Activated CD4-positive, alpha-beta memory T cell treated with anti-CD3 and anti-CD28 coated beads, Interleukin-2, amount 10 ng/mL, durations not matched to agents 7 days and 5 days (primary cell): ENCODE data around the gene MINDY4. TPM values are rescaled to one million over a fixed set of nuclear protein-coding genes. Genes with fewer than 3 reads are reported as not detected.
A peak's percentile ranks its signal among the peaks of the same experiment; 100 is the strongest.

Experiments used
- CTCF ChIA-PET: fragments of 350-600 bp; sonication (Branson Sonifier 250); formaldehyde crosslinking; loops from one replicate; lab custom pipeline; 2021; ENCODE audit warnings: antibody characterized with exemption, inconsistent platforms; lab: Charles Lee
- POLR2A ChIA-PET: fragments of 350-600 bp; sonication (Branson Sonifier 250); formaldehyde crosslinking; loops from one replicate; lab custom pipeline; 2021; ENCODE audit warnings: antibody characterized with exemption; lab: Charles Lee
- DNase-seq: peaks from one replicate; pipeline ENCODE4 v3.0.0-alpha.2; 2020
- H3K27ac Mint-ChIP-seq: one replicate; pipeline ENCODE4 v1.8.0; 2021; ENCODE audit warnings: mild to moderate bottlenecking, mixed read lengths
- H3K27me3 Mint-ChIP-seq: one replicate; pipeline ENCODE4 v1.8.0; 2021; ENCODE audit warnings: mixed read lengths
- H3K36me3 Mint-ChIP-seq: one replicate; pipeline ENCODE4 v1.8.0; 2021; ENCODE audit warnings: low read depth, mixed read lengths
- H3K4me1 Mint-ChIP-seq: one replicate; pipeline ENCODE4 v1.8.0; 2021; ENCODE audit warnings: mixed read lengths
- H3K4me3 Mint-ChIP-seq: one replicate; pipeline ENCODE4 v1.8.0; 2021; ENCODE audit warnings: mild to moderate bottlenecking, mixed read lengths
- H3K9me3 Mint-ChIP-seq: one replicate; pipeline ENCODE4 v1.8.0; 2021; ENCODE audit warnings: mixed read lengths
- total RNA-seq, 2 experiments: library from RNA; stranded (reverse); gene quantifications; one replicate each; pipeline ENCODE4 v1.2.3, GENCODE V29; 2021

Gene MINDY4
- total RNA-seq, 2 experiments from 2014 or later = 1.5 TPM

GRCh38 chr7:30788640-30789333 lies 17.6 kb downstream of the MINDY4 start:
- DNase-seq = no peak

DNA sequence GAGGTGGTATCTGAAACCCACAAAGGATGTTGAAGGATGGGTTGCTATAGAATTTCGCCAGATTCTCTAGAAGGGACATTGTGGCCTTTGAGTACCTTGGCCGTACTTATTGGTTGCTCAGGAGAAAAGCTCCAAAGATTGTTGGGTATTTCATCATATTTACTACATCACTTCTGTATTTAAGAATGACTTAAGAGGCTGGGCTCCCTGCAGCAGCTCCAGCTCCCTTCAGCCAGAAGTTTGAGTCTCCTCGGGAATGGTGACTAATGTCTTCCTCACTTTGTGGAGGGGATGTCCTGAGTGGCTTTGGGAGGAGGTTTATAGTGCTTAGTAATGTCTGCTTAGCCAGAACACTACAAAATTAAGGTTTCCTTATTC lies 18.1 kb downstream of the MINDY4 start:
- POLR2A ChIA-PET = no interaction called here
- Mint-ChIP-seq H3K36me3 (no peaks in the 10 kb centered on the region), H3K4me3 (no peak overlapping the region), H3K4me1 (no peaks in the 10 kb centered on the region), H3K27ac (no peak overlapping the region), H3K27me3 (no peaks in the 10 kb centered on the region), H3K9me3 (no peaks in the 10 kb centered on the region)
- CTCF ChIA-PET = no interaction called here
- no peak for DNase-seq

More at GRCh38 chr7:30788640-30789333, 17.6 kb downstream of the MINDY4 start:
- CTCF ChIA-PET = no interaction called here
- H3K36me3 Mint-ChIP-seq = no peaks in the 10 kb centered on the region
- no peaks in the 10 kb centered on the region for H3K4me1 Mint-ChIP-seq
- H3K4me3 Mint-ChIP-seq = no peak overlapping the region
- no peak overlapping the region for H3K27ac Mint-ChIP-seq
- no peaks in the 10 kb centered on the region for H3K27me3 Mint-ChIP-seq
- POLR2A ChIA-PET = no interaction called here
- no peaks in the 10 kb centered on the region for H3K9me3 Mint-ChIP-seq

DNA sequence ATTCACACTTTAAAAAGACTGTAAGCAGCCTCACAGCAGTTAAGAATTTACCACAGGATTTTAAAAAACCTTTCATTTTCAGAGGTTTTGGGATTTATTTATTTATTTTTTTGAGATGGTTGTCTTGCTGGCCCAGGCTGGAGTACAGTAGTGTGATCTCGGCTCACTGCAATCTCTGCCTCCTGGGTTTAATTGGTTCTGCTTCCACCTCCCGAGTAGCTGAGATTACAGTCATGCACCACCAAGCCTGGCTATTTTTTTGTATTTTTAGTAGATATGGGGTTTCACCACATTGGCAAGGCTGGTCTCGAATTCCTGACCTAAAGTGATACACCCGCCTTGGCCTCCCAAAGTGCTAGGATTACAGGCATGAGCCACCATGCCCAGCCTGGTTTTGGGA lies 19.1 kb downstream of the MINDY4 start:
- Mint-ChIP-seq H3K4me1 (peaks cover under 1% of the 10 kb centered on the region), H3K36me3 (no peaks in the 10 kb centered on the region), H3K4me3 (no peak overlapping the region), H3K27me3 (no peaks in the 10 kb centered on the region), H3K9me3 (no peaks in the 10 kb centered on the region), H3K27ac (no peak overlapping the region)
- POLR2A ChIA-PET = no interaction called here
- CTCF ChIA-PET = no interaction called here
- no peak for DNase-seq

- no peak for DNase-seq
- H3K4me3 Mint-ChIP-seq = no peak overlapping the region
- H3K27ac Mint-ChIP-seq = no peak overlapping the region
- no peaks in the 10 kb centered on the region for H3K27me3 Mint-ChIP-seq
- ChIA-PET POLR2A (no interaction called here), CTCF (interaction anchor here (0.8 kb wide), 1 partner anchor 11 kb away, joined by 3 read pairs; no protein-coding TSS in a partner anchor)
- H3K4me1 Mint-ChIP-seq = peaks cover 7% of the 10 kb centered on the region
- H3K36me3 Mint-ChIP-seq = no peaks in the 10 kb centered on the region
- H3K9me3 Mint-ChIP-seq = no peaks in the 10 kb centered on the region
Measured at GRCh38 chr7:30791114-30791513, 19.9 kb downstream of the MINDY4 start.

DNA sequence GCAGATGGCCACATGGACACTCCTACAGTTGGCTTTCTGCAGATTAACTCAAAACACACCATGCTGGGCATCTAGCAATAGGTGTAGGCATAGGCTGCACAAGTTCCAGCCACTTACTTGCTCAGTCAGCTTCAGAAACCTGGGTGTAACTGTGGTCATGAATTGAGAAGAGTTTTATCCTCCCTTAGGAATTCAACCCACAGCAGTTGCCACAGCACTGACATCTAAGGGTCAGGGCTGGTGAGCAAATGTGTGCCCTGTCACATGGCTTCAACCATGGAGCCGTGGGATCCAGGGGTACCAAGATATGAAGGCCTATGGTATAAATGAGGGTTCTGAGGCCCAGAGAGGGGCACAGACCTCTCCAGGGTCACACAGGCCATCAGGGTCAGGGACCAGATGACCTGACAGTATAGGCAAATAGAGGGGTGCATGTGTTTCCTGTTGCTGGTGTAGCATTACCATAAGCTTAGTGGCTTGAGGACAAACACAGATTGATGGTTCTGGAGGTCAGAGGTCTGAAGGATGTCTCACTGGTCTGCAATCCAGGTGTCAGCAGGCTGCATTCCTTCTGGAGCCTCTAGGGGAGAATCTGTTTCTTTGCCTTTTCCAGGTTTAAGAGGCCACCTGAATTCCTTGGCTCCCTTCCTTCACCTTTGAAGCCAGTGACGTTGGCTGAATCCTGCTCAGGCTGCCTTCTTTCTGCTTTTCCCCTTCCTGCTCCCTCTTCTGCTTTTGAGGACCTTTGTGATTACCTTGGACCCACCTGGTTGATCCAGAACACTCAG lies 24.1 kb downstream of the MINDY4 start:
- no peaks in the 10 kb centered on the region for H3K36me3 Mint-ChIP-seq
- H3K4me1 Mint-ChIP-seq = peaks cover 20% of the 10 kb centered on the region
- H3K4me3 Mint-ChIP-seq = no peak overlapping the region
- no peaks in the 10 kb centered on the region for H3K9me3 Mint-ChIP-seq
- DNase-seq = no peak
- no peak overlapping the region for H3K27ac Mint-ChIP-seq
- CTCF ChIA-PET = no interaction called here
- POLR2A ChIA-PET = no interaction called here
- no peaks in the 10 kb centered on the region for H3K27me3 Mint-ChIP-seq

GRCh38 chr7:30796105-30796869 lies 25.1 kb downstream of the MINDY4 start:
- ChIA-PET POLR2A (no interaction called here), CTCF (interaction anchor here (0.6 to 0.9 kb wide), 2 partner anchors 14 to 186 kb away, joined by 3 to 4 read pairs; no protein-coding TSS in a partner anchor)
- H3K9me3 Mint-ChIP-seq = no peaks in the 10 kb centered on the region
- H3K36me3 Mint-ChIP-seq = no peaks in the 10 kb centered on the region
- no peaks in the 10 kb centered on the region for H3K27me3 Mint-ChIP-seq
- peaks cover 27% of the 10 kb centered on the region for H3K4me1 Mint-ChIP-seq
- no peak for DNase-seq
- H3K27ac Mint-ChIP-seq = peak overlapping the region; percentile 49
- no peak overlapping the region for H3K4me3 Mint-ChIP-seq

DNA sequence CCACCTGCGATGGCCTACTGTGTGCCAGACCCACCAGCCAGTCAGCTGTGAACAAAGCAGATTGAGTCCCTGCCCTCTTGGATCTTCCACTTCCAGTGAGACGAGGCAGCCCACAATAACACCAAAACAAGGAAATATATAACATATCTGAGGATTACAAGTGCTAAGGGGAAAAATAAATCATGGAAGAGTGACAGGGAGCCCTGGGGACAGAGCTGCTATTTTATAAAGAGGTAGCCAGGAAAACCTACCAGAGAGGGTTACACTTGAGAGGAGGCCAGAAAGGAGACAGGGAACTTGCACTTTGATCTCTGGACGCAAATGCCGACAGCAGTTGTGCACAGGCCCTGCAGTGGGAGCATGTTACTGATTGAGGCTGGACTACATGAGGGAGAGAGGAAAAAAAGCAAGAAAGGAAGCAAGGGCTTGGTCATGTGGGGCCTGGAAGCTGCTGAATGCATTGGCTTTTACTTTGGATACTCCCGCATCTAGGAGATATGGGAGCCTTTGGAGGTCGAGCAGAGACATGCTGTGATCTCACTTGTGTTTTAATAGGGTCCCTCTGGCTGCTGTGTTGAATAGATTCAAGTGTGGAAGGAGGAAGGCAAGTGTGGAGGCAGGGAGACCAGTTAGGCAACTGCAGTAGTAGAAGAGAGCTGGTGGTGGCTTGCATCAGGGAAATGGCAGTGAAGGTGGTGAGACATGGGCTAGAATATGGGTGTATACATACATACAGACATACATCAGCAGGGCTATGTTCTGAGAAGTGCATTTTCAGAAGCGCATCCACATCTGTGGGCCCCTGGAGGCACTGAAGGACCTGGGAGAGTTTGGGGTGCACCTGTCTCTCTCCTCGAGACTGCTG lies 26.2 kb downstream of the MINDY4 start:
- Mint-ChIP-seq H3K4me1 (peaks cover 27% of the 10 kb centered on the region), H3K27ac (no peak overlapping the region), H3K36me3 (no peaks in the 10 kb centered on the region), H3K4me3 (no peak overlapping the region), H3K27me3 (no peaks in the 10 kb centered on the region), H3K9me3 (no peaks in the 10 kb centered on the region)
- DNase-seq = no peak
- POLR2A ChIA-PET = no interaction called here
- CTCF ChIA-PET = no interaction called here

GRCh38 chr7:30799206-30799975 lies 28.2 kb downstream of the MINDY4 start:
- no peak overlapping the region for H3K27ac Mint-ChIP-seq
- H3K9me3 Mint-ChIP-seq = no peaks in the 10 kb centered on the region
- POLR2A ChIA-PET = no interaction called here
- no peaks in the 10 kb centered on the region for H3K27me3 Mint-ChIP-seq
- no peaks in the 10 kb centered on the region for H3K36me3 Mint-ChIP-seq
- H3K4me3 Mint-ChIP-seq = no peak overlapping the region
- CTCF ChIA-PET = interaction anchor here (1.0 kb wide), 1 partner anchor 323 kb away, joined by 5 read pairs; no protein-coding TSS in a partner anchor
- no peak for DNase-seq
- H3K4me1 Mint-ChIP-seq = peaks cover 27% of the 10 kb centered on the region

DNA sequence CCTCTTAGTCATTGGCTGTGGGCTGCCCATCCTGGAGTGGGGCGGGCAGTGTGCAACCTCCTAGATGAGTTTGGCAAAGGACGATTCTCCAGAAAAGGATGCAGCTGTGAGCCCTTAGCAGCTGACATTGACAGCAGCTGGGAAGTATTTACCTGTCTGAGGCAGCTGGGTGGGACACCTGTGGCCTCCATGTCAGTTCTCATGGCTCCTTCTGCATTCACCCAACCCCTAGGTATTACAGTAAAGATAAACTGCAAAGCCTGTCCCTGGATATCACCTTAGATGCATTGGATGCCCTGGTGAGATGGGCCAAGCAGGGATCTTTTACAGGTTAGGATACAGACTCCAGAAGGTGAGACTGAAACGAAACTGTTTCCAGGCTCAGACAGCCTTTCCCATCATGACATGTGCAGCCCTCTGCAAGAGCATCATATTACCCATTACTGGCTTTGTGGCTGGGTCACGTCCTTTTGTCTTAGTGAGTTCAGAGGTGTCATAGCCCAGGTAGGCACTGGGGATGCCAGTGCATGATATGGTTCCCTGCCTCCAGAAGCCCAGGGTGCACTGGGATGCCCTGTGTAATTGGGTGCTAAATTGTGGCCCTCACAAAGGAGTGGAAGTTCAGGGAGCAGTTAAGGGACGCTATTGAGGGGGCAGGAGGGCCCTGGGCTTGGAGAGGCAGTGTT lies 28.9 kb downstream of the MINDY4 start:
- Mint-ChIP-seq H3K36me3 (no peaks in the 10 kb centered on the region), H3K27ac (no peak overlapping the region), H3K4me1 (peaks cover 27% of the 10 kb centered on the region), H3K9me3 (no peaks in the 10 kb centered on the region), H3K27me3 (no peaks in the 10 kb centered on the region), H3K4me3 (no peak overlapping the region)
- no peak for DNase-seq
- ChIA-PET POLR2A (no interaction called here), CTCF (interaction anchor here (1.0 kb wide), 1 partner anchor 323 kb away, joined by 5 read pairs; no protein-coding TSS in a partner anchor)

DNA sequence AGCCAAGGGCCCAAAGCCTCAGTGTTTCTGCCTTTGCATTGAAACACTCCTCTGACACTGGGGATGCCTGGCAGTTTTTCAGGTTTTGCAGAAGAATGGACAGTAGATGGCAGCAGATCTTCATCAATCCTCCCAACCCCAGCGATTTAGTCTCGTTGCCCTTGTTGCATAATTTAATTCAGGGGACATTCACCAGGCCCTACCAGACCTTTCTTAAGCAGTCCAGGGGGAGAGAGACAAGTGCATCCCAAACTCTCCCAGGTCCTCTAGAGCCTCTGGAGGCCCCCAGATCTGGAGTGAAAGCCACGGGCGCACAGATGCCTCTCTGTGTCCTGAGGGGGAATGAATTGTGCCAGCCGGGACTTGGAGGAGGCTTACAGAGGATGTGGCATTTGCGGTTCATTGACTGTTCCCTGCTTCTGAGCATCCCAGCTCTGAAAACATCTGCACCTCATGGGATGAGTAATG lies 29.6 kb downstream of the MINDY4 start:
- Mint-ChIP-seq H3K4me3 (no peak overlapping the region), H3K27ac (no peak overlapping the region), H3K27me3 (no peaks in the 10 kb centered on the region), H3K36me3 (no peaks in the 10 kb centered on the region), H3K4me1 (peaks cover 23% of the 10 kb centered on the region), H3K9me3 (no peaks in the 10 kb centered on the region)
- POLR2A ChIA-PET = no interaction called here
- peak; percentile 47 for DNase-seq
- CTCF ChIA-PET = no interaction called here

DNA sequence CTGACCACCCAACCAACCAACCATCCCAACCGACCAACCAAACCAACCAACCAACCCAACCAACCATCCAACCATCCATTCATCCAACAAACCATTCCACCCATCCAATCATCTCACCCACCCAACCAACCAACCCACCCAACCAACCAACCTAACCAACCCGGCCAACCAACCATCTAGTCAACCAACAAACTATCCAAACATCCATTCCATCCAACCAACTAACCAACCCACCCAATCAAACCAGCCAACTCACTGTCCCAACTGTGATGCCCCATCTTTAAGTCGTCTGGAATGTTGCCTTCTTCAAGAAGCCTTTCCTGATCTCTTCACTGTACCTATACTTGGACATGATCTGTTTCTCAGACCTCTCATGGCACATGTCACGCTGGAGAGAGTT lies 31.6 kb downstream of the MINDY4 start:
- H3K4me1 Mint-ChIP-seq = peaks cover 8% of the 10 kb centered on the region
- DNase-seq = no peak
- CTCF ChIA-PET = interaction anchor here (1.2 kb wide), 1 partner anchor 320 kb away, joined by 3 read pairs; no protein-coding TSS in a partner anchor
- H3K27ac Mint-ChIP-seq = no peak overlapping the region
- H3K27me3 Mint-ChIP-seq = no peaks in the 10 kb centered on the region
- no peak overlapping the region for H3K4me3 Mint-ChIP-seq
- H3K36me3 Mint-ChIP-seq = no peaks in the 10 kb centered on the region
- no peaks in the 10 kb centered on the region for H3K9me3 Mint-ChIP-seq
- POLR2A ChIA-PET = no interaction called here
